Hippocampal formation (tissue), 2 donors: ENCODE results near the gene RESP18.
"Not testable (repeated sequence)": the region's sequence is repeated elsewhere in the genome, so short reads cannot be mapped to it uniquely, and the experiment has no call there.

Experiments used
- DNase-seq, 2 donors: peaks; one replicate each; lab custom pipeline; 2025; lab: John Stamatoyannopoulos, UW

RESP18 gene

DNA sequence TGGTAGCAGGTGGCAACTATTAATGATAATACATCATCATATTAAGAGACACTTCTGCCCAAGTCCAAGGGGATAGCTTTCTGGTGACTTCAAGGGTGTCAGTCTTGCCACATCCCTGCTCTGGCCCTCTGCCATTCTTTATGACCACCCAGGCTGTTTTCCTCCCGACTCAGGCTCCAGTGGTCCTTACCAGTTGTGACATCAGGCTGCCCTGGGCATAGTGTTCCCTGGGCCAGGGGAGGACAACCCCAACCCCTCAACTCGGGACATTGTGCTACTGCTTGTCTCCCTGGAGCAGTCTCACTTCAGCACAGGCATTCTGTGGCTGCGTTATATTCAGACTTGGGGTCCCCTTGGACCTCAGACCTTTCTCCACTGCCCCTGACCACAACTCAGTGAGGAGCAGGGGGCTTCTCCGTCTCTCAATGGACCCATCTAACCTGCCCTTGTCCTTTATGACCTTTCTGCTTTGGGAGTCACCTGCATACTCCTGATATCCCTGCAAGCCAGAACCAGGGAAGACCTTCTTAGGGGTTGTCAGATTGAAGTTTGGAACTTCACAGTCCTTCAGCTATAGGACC is 40.5 kb downstream of the RESP18 start:
- DNase-seq = no peak

DNA sequence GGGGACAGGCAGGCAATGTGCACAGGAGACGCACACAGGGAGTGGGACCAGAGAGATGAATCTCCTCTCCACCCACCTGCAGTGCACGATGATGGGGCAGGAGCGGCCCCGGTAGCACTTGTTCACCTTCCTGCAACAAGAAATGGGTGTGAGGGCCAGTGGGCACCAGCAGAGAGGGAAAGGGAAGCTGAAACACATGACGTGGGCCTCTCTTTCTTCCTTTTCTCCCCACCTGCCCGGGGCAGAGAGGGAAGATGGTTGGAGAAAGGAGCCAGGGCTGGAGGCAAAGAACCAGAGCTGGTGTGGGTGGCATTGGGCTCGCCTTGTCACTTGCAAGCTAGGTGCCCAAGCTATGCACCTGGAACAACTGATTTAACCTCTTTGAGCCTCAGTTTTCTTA is 41.1 kb downstream of the RESP18 start:
- no peak for DNase-seq

DNA sequence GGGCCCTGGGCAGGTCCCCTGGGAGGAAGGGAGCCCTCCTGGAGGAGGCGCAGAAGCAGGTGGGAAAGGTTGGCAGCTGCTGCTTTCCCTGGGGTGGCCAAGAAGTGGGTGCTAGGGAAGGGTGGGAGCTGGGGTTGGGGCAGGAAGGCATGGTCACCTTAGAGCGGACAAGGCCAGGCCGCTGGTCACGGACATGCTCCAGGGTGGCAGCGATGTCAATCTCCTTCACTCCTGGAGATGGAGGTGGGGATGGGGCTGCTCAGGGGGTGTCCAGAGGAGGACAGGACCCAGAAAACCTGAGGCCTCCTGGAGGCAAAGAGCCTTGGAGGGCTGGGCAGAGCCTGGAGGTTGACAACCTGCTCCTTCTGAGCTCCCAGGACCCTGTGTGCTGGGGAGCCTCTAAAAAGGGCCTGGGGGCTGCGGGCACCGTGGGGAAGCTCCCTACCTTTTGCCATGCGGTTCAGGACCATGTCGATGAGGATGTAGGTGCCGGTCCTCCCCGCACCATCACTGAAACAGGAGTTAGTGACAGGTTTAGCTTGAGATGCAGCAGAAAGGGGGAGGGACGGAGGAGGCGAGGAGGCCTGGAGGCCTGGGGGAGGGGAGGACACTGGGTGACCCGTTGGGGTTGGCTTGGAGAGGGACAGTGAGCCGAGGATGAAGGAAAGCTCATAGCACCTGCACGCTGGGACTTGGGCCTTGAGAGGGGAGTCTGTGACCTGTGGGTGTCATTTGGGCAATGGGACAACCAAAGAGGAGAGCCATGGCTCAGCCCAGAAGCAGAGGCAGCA is 42.0 kb downstream of the RESP18 start:
- no peak for DNase-seq

DNA sequence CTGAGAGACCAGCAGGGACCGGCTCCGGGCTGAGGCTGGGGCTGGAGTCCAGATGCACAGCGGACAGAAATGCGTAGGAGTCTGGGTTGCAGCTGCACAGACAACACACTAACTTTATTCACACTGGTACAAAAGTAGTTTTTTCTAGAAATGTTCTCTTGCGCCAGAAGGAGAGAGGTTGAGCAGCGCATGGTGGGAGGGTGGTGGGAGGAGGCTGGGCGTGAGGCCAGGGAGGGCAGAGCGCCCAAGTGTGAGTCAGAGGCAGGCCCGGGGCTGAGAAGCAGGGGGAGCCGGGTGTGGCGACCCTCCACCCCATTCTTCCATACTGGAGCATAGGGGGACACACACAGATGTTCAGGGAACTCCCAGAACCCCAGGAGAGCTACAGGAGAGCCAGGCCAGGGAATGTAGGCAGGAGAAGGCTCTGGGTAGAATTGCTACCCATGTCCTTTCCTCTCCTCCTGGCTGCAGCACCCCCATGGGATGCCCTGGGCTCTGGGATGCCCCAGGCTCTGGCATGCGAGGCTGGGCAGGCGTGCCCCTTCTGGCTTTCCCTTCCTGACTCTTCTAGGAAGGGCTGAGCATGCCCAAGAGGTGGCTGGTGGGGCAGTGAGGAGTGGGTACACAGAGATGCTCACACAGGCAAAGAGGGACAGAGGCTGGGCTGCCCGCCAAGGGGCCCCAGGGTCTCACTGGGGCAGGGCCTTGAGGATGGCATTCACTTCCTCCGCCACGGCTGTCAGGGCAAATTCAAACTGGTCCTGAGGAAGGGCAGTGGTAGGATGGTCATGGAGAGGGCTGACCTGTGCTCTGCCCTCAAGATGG is 42.8 kb downstream of the RESP18 start:
- peak; percentile 82 to 92 for DNase-seq

DNA sequence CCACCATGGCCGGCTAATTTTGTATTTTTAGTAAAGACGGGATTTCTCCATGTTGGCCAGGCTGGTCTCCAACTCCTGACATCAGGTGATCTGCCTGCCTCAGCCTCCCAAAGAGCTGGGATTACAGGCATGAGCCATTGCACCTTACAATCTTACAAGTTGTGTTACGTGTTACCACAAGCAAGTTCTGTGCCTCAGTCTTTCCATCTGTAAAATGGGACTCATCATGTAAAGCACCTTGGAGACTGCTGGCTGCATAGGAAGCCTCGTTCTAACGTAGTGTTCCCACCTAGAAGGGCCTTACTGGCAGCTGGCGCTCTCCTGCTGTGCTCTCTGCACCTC is 43.4 kb downstream of the RESP18 start:
- DNase-seq = no peak

DNA sequence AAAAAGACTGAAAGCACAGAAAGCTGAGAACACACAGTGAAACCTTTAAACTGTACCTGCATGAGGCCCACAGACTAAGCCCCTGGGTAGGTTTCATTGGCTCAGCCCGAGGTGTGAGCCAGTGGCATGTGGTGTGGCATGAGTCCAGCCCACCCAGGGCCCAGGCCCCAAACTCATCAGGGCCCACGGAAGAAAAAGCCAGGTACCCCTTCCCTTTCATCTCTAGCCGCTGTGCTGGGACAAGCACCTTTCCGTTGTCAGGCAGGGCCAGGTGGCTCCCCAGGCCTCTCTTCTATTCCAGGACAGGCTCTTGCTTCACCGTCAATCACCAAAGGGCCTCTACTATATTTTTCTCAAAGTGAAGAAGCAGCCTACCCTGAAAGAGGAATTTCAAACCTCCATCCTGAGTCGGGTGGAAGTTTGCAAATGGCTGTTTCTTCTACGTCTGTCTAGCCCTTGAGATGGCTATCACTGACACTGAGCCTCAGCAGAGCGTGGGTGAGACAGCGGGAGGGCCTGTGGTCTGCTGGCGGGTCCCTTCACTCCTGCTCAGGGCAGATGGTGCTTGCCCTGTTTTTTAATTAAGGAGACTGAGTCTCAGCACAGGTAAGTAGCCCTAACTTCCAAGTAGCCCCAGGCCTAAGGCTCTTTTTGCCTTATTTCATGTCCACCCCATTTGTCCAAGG is 44.8 kb downstream of the RESP18 start:
- DNase-seq = no peak

DNA sequence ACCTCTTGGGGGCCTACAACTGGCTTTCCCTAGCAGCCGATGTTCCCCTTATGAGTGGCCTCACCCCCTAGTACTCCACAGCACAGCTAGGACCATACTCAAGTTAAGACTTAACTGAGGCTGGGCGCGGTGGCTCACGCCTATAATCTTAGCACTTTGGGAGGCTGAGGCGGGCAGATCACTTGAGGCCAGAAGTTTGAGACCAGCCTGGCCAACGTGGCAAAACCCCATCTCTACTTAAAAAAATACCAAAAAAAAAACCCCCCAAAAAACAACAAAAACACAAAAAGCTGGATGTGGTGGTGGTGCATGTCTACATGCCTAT is 45.5 kb downstream of the RESP18 start:
- not testable (repeated sequence) for DNase-seq

DNA sequence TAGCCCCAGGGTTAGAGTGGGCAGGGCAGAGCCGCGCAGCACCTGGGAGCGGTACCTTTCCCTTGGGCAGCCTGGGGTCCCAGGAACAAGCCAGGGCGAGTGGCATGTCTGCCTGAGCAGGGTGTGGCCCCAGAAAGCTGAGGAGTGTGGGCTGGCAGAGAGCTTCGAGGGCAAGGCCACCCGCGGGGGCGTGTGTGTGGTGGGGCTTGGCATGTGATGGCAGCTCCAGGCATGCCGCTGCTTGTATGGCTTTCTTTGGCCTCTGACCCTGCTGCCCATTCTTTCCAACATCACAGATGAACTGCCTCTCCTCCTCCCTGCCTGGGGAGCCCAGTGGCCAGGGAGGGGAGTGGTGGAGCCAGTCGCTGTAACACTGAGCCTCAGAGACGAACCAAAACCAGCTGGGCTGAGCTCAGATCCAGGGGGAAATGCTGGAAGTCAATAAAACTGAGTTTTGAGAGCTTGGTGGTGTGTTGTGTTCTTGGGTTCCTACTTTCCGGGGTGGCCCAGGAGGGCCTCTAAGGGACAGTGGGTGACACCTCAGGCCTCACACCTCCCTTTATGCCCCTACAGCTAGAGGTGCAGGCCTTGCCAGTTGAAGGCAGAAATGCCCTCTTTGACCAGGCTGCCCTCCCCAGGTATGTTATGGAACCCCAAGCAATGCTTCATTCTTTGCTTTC is 46.0 kb downstream of the RESP18 start:
- peak; percentile 28 to 55 for DNase-seq

DNA sequence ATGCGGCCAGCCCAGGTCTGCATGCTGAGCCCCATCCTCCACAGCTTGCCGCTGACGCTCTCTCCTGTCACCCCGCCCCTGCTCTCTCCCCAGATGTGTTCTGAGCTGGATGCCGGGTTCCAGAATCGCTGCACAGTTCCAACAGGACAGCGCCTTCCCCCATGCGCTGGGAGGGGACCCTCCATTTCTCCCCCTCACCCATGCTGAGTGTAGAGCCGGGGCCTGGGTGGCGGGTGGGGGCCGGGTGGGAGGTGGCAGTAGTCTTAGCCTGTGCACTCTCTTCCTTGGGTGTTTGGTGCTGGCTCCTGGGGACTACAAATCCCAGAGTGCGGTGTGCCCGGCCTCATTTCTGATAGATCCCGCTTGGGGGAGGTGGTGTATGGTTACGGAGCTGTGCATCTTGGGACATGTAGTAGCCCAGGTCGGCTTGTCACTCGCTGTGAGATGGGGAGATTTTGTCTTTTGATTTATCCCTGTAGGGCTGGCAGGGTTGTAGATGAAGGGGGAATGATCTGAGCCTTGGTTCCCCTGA is 46.6 kb downstream of the RESP18 start:
- DNase-seq = peak; percentile 55 to 56

DNA sequence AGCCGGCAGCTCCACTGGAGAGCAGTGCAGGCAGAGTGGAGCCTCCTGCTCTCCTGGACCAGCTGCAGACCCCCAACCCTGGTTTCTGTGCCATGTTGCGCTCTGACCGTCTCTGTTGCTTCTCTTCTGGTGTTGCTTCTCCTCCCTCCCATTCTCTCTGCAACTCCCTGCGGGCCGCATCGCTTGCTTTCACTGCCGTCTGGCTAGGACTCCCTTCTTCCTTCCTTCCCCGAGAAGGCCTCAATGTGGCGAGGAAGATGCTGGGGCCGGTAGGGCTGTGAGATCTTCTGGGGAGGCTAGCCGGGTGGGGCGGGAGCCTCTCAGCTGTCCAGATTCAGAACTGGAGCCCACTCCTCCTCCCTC is 47.2 kb downstream of the RESP18 start:
- DNase-seq = no peak

DNA sequence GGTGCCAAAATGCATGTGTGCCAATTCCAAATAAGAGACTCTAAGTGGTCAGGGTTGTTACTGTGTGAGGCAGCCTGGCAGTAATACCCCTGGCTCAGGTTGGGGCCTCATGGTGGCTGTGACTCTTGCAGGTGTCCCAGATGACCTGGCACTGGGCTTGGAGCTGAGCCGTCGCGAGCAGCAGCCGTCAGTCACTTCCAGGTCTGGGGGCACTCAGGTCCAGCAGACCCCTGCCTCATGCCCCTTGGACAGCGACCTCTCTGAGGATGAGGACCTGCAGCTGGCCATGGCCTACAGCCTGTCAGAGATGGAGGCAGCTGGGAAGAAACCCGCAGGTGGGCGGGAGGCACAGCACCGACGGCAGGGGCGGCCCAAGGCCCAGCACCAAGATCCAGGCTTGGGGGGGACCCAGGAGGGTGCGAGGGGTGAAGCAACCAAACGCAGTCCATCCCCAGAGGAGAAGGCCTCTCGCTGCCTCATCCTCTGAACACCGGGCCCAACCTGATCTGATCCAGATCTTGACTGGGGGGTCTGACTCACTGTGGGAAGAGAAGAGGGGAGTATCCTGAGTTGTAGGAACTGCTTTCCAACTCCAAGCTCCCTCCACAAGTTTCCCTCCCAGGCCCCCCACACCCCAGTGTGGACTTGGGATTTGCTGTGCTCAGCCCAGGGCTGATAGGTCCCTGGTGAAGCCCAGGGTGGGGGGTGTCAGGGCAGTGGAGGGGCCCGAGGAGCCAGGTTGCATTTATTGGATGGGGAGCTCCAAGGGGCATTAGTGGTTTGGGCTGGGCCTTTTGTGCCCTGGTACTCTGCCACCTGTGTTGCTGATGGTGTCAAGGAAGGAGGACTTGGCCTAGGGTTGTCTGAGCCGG is 47.8 kb downstream of the RESP18 start:
- no peak for DNase-seq

DNA sequence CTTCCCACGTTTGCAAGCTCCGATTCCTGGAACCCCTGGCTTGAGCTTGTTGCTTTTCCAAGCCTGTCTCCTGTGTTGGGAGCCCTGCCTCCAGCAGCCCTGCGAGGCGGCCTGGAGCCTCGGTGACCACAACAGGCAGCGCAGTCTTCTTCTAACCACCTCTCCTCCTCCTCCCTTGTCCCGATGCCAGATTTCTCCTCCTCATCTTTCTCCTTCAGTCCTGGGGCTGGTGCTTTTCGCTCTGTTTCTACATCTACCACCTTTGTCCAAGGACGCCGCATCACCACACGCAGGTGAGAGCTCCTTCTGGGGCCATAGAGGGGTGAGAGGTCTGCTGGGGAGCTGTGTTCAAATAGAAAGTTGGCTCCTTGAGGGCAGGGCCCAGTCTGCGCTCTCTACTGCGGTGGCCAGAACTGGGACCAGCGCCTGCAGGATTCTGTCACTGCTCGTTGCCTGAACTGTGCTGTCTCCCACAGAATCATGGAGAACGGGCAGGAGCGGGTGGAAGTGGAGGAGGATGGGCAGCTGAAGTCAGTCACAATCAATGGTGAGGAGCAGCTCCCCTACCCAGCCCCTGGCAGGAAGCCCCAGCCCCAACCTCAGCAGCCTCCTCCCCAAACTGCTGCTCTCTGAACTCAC is 49.5 kb downstream of the RESP18 start:
- peak in 1 of 2 donors; percentile 54 for DNase-seq

DNA sequence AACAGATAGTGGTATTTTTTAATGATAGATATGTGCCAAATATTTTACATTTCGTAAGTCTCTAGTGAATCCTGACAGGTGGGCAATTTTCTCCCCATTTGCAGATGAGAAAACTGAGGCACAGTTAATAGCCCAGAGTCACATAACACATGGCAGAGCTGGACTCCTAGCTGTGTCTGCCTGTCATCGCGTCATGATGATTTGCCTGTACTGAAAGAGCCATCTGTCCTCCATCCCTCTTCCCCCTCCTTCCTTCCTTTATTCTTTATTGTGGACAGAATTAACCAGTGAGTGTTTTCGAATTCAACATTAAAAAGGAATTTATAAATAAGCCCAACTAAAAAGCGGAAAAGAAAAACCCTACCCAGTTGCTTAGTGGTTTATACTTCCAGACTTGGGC is 50.2 kb downstream of the RESP18 start:
- DNase-seq = peak; percentile 26 to 90

DNA sequence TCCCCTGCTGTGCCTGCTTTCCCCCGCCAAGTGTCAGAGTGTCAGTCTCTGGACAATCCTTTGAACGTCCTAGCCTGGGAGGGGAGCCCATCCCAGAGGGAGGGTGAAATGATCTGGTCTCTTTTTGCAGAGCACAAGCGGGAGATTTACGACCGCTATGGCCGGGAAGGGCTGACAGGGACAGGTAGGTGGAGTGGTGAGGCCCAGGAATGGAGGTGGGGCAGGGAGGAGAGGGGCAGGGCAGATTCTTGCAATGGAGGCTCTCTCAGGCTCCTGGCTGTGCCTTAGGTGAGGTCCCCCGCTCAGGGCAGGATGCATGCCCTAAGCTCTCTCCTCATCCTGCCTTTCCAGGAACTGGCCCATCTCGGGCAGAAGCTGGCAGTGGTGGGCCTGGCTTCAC is 51.0 kb downstream of the RESP18 start:
- DNase-seq = no peak

DNA sequence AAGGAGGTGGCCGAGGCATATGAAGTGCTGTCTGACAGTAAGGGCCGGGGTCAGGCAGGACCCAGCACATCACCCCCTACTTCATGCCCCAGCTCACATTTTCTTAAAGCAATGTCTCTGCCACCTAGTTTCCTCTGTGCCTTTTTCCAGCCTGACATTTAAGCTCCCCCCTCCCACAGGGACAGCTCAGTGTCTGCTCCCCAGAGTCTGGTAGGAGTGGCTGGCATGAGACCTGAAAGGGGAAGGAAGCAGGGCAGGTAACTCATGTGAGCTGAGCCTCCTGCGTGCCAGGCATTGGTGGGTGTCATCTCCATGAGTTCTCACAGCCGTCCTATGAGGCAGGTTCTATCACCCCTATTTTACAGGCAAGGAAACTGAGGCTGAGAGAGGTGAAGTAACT is 51.9 kb downstream of the RESP18 start:
- DNase-seq = no peak

DNA sequence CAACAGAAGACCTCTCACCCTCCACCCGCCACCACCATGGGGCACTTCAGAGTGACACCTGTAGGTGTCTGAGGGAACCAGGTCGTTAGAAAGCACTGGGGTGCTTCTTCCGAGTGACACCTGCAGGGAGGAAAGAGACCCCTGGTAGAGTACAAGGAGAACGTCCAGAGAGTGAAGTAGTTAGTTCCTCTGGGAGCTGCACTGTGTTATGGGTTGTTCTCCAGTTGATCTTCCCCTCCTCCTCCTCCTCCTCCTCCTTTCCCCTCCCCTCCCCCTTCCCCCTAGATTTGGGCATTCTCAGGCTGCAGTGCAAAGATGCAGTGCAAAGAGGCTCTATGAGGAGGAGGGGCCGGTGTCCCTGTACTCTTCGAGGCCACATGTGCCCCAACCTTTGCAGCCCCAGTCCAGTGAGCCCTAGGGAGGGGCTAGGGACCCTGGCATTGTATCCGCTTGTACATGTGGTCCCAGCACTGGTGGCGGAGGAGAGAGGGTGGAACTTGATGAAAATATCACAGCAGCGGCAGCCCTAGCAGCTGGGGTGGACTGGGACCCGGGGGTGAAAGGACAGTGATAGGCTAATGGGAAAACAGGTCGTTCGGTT is 52.5 kb downstream of the RESP18 start:
- DNase-seq = no peak

DNA sequence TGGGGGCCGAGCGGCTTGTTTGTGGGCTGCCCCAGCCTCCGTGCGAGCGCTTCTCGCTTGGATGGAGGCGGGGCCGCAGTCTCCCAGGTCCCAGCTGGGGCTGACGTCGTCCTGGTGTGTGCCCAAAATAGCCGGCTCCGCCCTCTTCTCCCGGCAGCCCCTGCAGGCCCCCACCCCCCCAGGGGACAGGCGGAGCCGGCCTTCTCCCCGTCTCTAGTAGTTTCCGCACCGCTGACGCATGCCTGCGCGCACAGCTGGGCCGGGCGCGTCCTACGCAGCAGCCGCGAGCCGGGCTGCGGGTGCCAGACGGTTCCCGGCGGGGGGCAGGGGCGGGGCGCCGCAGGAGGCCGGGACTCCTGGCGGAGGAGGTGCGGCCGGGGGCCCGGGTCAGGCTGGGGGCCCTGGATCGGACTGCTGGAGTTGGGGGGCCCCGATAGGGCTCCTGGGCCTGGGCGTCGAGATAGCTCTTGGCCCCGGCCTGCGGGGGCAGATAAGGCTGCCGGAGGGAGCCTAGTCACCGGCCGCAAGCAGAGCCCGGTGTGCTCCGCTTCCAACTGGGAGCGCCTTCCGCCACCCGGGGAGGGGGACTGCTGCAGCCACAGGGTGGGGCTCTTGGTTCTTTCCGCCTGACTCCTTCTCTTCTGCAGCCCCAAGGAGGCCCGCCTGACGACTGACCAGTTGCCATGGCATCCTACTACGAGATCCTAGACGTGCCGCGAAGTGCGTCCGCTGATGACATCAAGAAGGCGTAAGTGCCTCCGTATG is 53.2 kb downstream of the RESP18 start, which contains the start of gene DNAJB2:
Gene DNAJB2 (plus strand): TSS at position 216 of the 765 bp plus-strand sequence. CDS start 468 bp downstream, at position 684.
- peak; percentile 96 to 98 for DNase-seq

DNA sequence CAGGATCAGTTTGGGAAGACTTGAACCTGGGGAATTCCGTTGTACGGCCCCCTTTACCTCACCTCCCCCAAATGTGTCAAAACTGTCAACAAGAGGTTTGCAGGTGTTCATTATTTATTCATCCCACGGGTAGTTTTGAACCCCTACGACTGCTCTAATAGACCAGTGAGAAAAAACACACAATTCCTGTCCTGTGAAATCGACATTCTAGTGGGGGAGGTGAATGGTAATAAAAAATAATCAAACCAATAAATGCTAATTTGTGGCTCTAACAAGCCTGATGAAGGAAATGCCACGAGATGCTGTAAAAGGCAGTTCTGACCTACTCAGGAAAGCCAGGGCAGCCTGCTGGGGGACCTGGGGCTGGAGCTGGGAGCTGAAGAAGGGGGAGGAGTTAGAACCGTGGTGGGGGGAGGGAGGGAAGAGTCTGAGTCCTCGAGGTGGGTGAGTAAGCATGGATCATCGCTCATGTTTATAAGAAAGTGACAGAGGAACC is 53.8 kb downstream of the RESP18 start:
- DNase-seq = no peak
